Parathyroid adenoma (tissue), 2 donors: ENCODE results near the gene PSPC1.
"Not testable (repeated sequence)": the region's sequence is repeated elsewhere in the genome, so short reads cannot be mapped to it uniquely, and the experiment has no call there.

Experiments
- H2AFZ ChIP-seq: fragments of 300-600 bp; sonication (generic); one replicate; pipeline ENCODE4 v1.7.0; 2017; ENCODE audit warnings: antibody characterized with exemption, mild to moderate bottlenecking
- H3K27ac ChIP-seq: fragments of 300-600 bp; sonication (generic); one replicate; pipeline ENCODE4 v1.7.0; 2017
- H3K27me3 ChIP-seq: fragments of 300-600 bp; sonication (generic); one replicate; pipeline ENCODE4 v1.7.0; 2017; ENCODE audit warnings: low read length; ENCODE audit not compliant: control insufficient read depth, insufficient read depth
- H3K36me3 ChIP-seq: fragments of 300-600 bp; sonication (generic); one replicate; pipeline ENCODE4 v1.7.0; 2017; ENCODE audit warnings: low read length; ENCODE audit not compliant: control insufficient read depth, insufficient read depth
- H3K4me1 ChIP-seq: fragments of 300-600 bp; sonication (generic); one replicate; pipeline ENCODE4 v1.7.0; 2017; ENCODE audit warnings: control low read depth
- H3K4me2 ChIP-seq: fragments of 300-600 bp; sonication (generic); one replicate; pipeline ENCODE4 v1.7.0; 2017; ENCODE audit warnings: low read length
- H3K4me3 ChIP-seq: fragments of 300-600 bp; sonication (generic); one replicate; pipeline ENCODE4 v1.7.0; 2017; ENCODE audit warnings: low read depth, low read length
- H3K79me2 ChIP-seq: fragments of 300-600 bp; sonication (generic); one replicate; pipeline ENCODE4 v1.7.0; 2017; ENCODE audit warnings: control low read depth
- H3K9ac ChIP-seq: fragments of 300-600 bp; sonication (generic); one replicate; pipeline ENCODE4 v1.7.0; 2017; ENCODE audit warnings: mild to moderate bottlenecking
- H3K9me3 ChIP-seq: fragments of 300-600 bp; sonication (generic); one replicate; pipeline ENCODE4 v1.7.0; 2017; ENCODE audit warnings: low read length; ENCODE audit not compliant: control insufficient read depth
- TF ChIP-seq, protein P1 (sequence below): fragments of 300-600 bp; sonication (generic); IDR thresholded peaks from one replicate; pipeline ENCODE4 v1.7.0; 2017; ENCODE audit warnings: antibody characterized with exemption, mild to moderate bottlenecking
- donor health status: primary hyperparathyroidism.

Gene PSPC1

GRCh38 chr13:19817106-19817505 lies 34.4 kb upstream of the PSPC1 start:
- no peaks in the 10 kb centered on the region for H3K9me3 ChIP-seq
- H3K4me1 ChIP-seq, result no peaks in the 10 kb centered on the region
- no peak overlapping the region for H3K9ac ChIP-seq
- no peak overlapping the region for H3K4me2 ChIP-seq
- H3K36me3 ChIP-seq, result no peaks in the 10 kb centered on the region
- no peak overlapping the region for H2AFZ ChIP-seq
- H3K4me3 ChIP-seq, result no peak overlapping the region
- TF ChIP-seq, protein P1, sequence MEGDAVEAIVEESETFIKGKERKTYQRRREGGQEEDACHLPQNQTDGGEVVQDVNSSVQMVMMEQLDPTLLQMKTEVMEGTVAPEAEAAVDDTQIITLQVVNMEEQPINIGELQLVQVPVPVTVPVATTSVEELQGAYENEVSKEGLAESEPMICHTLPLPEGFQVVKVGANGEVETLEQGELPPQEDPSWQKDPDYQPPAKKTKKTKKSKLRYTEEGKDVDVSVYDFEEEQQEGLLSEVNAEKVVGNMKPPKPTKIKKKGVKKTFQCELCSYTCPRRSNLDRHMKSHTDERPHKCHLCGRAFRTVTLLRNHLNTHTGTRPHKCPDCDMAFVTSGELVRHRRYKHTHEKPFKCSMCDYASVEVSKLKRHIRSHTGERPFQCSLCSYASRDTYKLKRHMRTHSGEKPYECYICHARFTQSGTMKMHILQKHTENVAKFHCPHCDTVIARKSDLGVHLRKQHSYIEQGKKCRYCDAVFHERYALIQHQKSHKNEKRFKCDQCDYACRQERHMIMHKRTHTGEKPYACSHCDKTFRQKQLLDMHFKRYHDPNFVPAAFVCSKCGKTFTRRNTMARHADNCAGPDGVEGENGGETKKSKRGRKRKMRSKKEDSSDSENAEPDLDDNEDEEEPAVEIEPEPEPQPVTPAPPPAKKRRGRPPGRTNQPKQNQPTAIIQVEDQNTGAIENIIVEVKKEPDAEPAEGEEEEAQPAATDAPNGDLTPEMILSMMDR, result no peak
- no peak overlapping the region for H3K27ac ChIP-seq
- H3K27me3 ChIP-seq, result no peaks in the 10 kb centered on the region
- no peaks in the 10 kb centered on the region for H3K79me2 ChIP-seq

DNA sequence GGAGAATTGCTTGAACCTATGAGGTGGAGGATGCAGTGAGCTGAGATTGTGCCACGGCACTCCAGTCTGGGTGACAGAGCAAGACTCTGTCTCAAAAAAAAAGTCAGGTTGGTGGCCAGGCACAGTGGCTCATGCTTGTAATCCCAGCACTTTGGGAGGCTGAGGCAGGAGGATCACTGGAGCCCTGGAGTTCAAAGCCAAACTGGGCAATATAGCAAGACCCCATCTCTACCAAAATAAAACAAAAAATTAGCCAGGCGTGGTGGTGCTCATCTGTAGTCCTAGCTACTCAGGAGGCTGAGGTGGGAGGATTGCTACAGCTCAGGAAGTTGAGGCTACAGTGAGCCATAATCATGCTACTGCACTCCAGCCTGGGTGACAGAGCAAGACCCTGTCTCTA lies 33.1 kb upstream of the PSPC1 start:
- H2AFZ ChIP-seq, H3K4me2 ChIP-seq, H3K9me3 ChIP-seq: not testable (repeated sequence)

DNA sequence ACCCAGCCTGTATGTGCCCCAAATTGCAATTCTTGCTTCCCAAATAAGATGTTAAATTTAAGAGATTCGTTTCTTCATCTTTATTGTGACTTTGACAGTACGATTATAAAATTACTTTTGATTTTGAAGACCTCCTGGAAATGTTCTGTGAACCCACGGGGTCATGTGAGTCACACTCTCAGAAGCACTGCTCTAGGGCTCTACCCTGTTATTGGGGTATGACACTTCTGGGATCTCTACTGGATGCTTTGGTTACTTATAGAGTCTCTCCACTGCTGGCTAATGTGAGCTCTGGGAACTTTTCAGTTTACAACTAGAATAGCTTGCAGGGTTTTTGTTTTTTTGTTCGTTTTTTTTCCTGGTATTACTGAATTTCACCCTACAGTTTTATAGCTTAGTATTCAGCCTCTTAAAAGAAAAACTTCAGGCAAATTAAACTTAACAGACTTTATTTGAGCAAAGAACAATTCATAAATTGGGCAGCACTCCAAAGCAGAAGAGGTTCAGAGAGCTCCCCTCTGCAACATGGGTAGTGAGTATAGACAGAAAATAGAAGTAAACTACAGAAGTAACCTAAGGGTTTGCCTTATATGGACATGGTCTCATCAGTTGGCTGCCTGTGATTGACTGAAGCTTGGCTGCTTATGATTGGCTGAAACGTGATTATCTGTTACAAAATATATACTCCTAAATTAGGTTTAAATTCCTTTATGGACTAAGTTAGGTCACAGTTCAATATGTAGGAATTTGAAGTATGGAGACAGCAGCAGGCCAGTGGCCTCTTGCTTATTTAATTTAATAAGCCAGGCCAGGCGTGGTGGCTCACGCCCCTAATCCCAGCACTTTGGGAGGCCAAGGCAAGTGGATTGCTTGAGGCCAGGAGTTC lies 28.5 kb upstream of the PSPC1 start:
- TF ChIP-seq, protein P1, result no peak
- no peaks in the 10 kb centered on the region for H3K36me3 ChIP-seq
- H3K4me2 ChIP-seq, result no peak overlapping the region
- no peaks in the 10 kb centered on the region for H3K9me3 ChIP-seq
- no peak overlapping the region for H2AFZ ChIP-seq
- no peak overlapping the region for H3K4me3 ChIP-seq
- no peak overlapping the region for H3K27ac ChIP-seq
- H3K27me3 ChIP-seq, result no peaks in the 10 kb centered on the region
- no peaks in the 10 kb centered on the region for H3K4me1 ChIP-seq
- H3K79me2 ChIP-seq, result no peaks in the 10 kb centered on the region
- no peak overlapping the region for H3K9ac ChIP-seq

More for the DNA sequence above, 33.1 kb upstream of the PSPC1 start:
- not testable (repeated sequence) for H3K27me3 ChIP-seq, H3K9ac ChIP-seq, H3K4me3 ChIP-seq, H3K79me2 ChIP-seq, H3K27ac ChIP-seq, H3K36me3 ChIP-seq, H3K4me1 ChIP-seq

DNA sequence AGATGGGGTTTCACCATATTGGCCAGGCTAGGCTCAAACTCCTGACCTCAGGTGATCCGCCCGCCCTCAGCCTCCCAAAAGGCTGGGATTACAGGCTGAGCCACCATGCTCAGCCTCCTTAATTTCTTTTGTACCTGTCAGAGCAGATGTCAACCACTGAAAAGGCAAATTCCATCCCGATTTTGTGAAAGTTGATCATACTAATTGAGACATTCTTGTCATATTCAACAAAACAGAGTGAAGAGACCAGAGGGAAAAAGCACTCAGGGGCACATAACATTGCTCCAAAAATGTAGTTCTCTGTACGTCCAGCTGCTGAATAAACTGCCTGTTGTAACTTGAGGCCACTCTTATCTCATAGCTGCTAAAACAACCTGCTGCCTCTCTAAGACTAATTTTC lies 27.4 kb upstream of the PSPC1 start:
- TF ChIP-seq, protein P1, result no peak
- H3K36me3 ChIP-seq, result no peaks in the 10 kb centered on the region
- no peaks in the 10 kb centered on the region for H3K4me1 ChIP-seq
- no peak overlapping the region for H3K4me3 ChIP-seq
- no peaks in the 10 kb centered on the region for H3K9me3 ChIP-seq
- H3K27ac ChIP-seq, result no peak overlapping the region
- no peaks in the 10 kb centered on the region for H3K79me2 ChIP-seq
- no peak overlapping the region for H2AFZ ChIP-seq
- H3K4me2 ChIP-seq, result no peak overlapping the region
- no peaks in the 10 kb centered on the region for H3K27me3 ChIP-seq
- no peak overlapping the region for H3K9ac ChIP-seq

DNA sequence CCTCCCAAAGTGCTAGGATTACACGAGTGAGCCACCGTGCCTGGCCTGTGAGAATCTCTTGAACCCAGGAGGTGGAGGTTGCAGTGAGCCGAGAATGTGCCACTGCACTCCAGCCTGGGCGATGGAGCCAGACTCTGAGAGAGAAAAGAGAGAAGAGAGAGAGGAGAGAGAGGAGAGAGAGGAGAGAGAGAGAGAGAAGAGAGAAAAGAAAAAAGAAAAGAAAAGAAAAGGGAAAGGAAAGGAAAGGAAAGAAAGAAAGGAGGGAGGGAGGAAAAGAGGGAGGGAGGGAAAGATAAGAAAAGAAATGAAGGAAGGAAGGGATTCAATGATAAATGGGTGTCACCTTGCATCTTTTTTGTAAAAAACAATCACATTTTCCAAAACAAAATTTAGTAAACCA lies 23.0 kb upstream of the PSPC1 start:
- TF ChIP-seq, protein P1, result no peak
- Histone ChIP-seq H3K4me2 (no peak overlapping the region), H3K27ac (no peak overlapping the region), H3K79me2 (no peaks in the 10 kb centered on the region), H3K9ac (no peak overlapping the region), H3K9me3 (no peaks in the 10 kb centered on the region), H3K27me3 (no peaks in the 10 kb centered on the region), H3K4me3 (no peak overlapping the region), H2AFZ (no peak overlapping the region), H3K4me1 (no peaks in the 10 kb centered on the region), H3K36me3 (no peaks in the 10 kb centered on the region)
